Measurements from ENCODE around the gene CDH12. TPM values are rescaled to one million over a fixed set of nuclear protein-coding genes. Genes with fewer than 3 reads are reported as not detected.

CDH12 gene
- total and polyA plus RNA-seq, 2 donors (not counting 3 experiments of a cell fraction or from before 2014, with no cell fraction given), result 0.03 TPM; not detected in 1

DNA sequence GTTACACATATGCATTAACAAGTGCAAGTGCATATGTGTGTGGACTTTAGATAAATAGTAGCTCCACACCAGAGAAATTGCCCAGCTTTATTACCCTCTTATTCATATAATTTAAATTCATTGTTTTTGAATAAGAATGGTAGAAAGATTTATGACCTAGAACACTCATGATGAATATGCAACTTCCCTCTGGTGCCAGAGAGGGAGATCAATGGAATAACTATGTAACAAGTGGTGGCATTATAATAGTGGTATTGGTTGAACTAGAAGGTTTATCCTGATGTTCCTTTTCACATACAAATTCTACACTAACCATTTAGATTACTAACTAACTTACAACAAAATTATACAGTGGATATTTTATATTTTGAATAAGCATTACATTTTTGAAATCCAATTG lies 607.4 kb downstream of the CDH12 start:
- FAIRE-seq, result no peak
- CTCF ChIA-PET, result no interaction called here
- dilution Hi-C loops (cut with MboI; ENCODE audit: extremely low pct_ligation_motif_present, low sequenced_read_pairs), result no loop called here

More for the DNA sequence above, 607.4 kb downstream of the CDH12 start:
- Histone ChIP-seq H3K79me2 (ENCODE audit: control insufficient read depth, insufficient read depth, low read length) (no peaks in the 10 kb centered on the region), H4K20me1 (replicated peaks; ENCODE audit: control insufficient read depth, extremely low read depth, insufficient read depth, low read length) (no peaks in the 10 kb centered on the region), H3K27me3 (ENCODE audit: control insufficient read depth in 2 of 2, insufficient read depth in 2 of 2, low read length in 2 of 2) (no peaks in the 10 kb centered on the region), H3K9ac (replicated peaks; ENCODE audit: extremely low read depth, insufficient read depth, low read length) (no peak overlapping the region), H3K27ac (ENCODE audit: insufficient read depth, low read depth, low read length) (no peak overlapping the region), H3K9me3 (replicated peaks; ENCODE audit: control insufficient read depth, insufficient read depth, low read length) (no peaks in the 10 kb centered on the region), H2AFZ (ENCODE audit: low read depth, low read length) (no peak overlapping the region), H3K4me1 (ENCODE audit: control insufficient read depth, extremely low read depth, insufficient read depth, low read length) (no peaks in the 10 kb centered on the region), H3K9me1 (replicated peaks; ENCODE audit: control insufficient read depth, extremely low read depth, insufficient read depth, low read length) (no peaks in the 10 kb centered on the region), H3K4me3 (replicated peaks in 1 of 3; ENCODE audit: insufficient read depth in 1 of 3, low read depth in 1 of 3, low read length in 3 of 3) (no peak overlapping the region), H3K36me3 (ENCODE audit: control insufficient read depth in 2 of 2, extremely low read depth in 1 of 2, insufficient read depth in 2 of 2, low read length in 2 of 2) (no peaks in the 10 kb centered on the region), H3K4me2 (ENCODE audit: insufficient read depth, low read length) (no peak overlapping the region)
- BruUV-seq (replicated peaks), result no TSS peak
- DNase-seq (ENCODE audit: low read depth, low spot score), result no peak
- POLR2A ChIA-PET, result no interaction called here
- intact Hi-C loops (cut with micrococcal nuclease), result no loop called here
- TF ChIP-seq GATA2 (IDR thresholded peaks at IDR 0.05; ENCODE audit: insufficient read depth, insufficient read length, low read depth, low read length) (no peak), JUN (IDR thresholded peaks at IDR 0.05; ENCODE audit: borderline replicate concordance, insufficient read depth, insufficient read length, low read depth) (no peak), POLR2AphosphoS5 (IDR thresholded peaks at IDR 0.05; ENCODE audit: insufficient read depth, low read depth, low read length) (no peak), FOS (IDR thresholded peaks at IDR 0.05; ENCODE audit: borderline replicate concordance, insufficient read depth, low read length) (no peak), EZH2 (IDR thresholded peaks at IDR 0.05; ENCODE audit: borderline replicate concordance, low read depth, low read length, severe bottlenecking) (no peak), MYC (IDR thresholded peaks at IDR 0.05; ENCODE audit: low read depth, low read length) (no peak), POLR2A (IDR thresholded peaks at IDR 0.05; ENCODE audit: low read depth, low read length) (no peak)
- TF ChIP-seq, protein P1, sequence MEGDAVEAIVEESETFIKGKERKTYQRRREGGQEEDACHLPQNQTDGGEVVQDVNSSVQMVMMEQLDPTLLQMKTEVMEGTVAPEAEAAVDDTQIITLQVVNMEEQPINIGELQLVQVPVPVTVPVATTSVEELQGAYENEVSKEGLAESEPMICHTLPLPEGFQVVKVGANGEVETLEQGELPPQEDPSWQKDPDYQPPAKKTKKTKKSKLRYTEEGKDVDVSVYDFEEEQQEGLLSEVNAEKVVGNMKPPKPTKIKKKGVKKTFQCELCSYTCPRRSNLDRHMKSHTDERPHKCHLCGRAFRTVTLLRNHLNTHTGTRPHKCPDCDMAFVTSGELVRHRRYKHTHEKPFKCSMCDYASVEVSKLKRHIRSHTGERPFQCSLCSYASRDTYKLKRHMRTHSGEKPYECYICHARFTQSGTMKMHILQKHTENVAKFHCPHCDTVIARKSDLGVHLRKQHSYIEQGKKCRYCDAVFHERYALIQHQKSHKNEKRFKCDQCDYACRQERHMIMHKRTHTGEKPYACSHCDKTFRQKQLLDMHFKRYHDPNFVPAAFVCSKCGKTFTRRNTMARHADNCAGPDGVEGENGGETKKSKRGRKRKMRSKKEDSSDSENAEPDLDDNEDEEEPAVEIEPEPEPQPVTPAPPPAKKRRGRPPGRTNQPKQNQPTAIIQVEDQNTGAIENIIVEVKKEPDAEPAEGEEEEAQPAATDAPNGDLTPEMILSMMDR (IDR thresholded peaks at IDR 0.05; ENCODE audit: extremely low read depth in 1 of 2, insufficient read depth in 1 of 2, low read depth in 1 of 2, low read length in 2 of 2), result no peak
- TF ChIP-seq, protein P2, sequence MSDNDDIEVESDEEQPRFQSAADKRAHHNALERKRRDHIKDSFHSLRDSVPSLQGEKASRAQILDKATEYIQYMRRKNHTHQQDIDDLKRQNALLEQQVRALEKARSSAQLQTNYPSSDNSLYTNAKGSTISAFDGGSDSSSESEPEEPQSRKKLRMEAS (IDR thresholded peaks at IDR 0.05; ENCODE audit: insufficient read depth, insufficient read length), result no peak

Data from endothelial cell of umbilical vein (primary cell).